Keratinocyte (primary cell): ENCODE results near the gene RPL39L. TPM values are rescaled to one million over a fixed set of nuclear protein-coding genes. Genes with fewer than 3 reads are reported as not detected.

Source experiments
- DNase-seq: peaks from one replicate; pipeline ENCODE4 v3.0.0-alpha.2; 2011; ENCODE audit warnings: low read depth, missing footprints, low spot score
- FAIRE-seq: peaks from 2 replicates; lab custom pipeline; 2011; peaks lifted over from hg19 to GRCh38; lab: Jason Lieb, UNC
- H2AFZ ChIP-seq: 2 replicates; pipeline ENCODE4 v1.6.0; 2012; ENCODE audit warnings: low read length, control low read depth, inconsistent platforms; ENCODE audit not compliant: control insufficient read depth
- H3K27ac ChIP-seq: 2 replicates; pipeline ENCODE4 v1.5.1; 2011; ENCODE audit warnings: low read length; ENCODE audit not compliant: control insufficient read depth, insufficient read depth
- H3K27me3 ChIP-seq: 3 replicates; pipeline ENCODE4 v1.6.0; 2011; ENCODE audit warnings: low read length; ENCODE audit not compliant: control insufficient read depth, insufficient read depth; ENCODE audit errors: extremely low read depth
- H3K36me3 ChIP-seq, 2 experiments: 2 replicates in 1 of 2; 3 replicates in 1 of 2; pipeline ENCODE4 v1.5.1; 2011; ENCODE audit warnings: low read length in 2 of 2, mild to moderate bottlenecking in 1 of 2; ENCODE audit not compliant: control insufficient read depth in 2 of 2, insufficient read depth in 2 of 2; ENCODE audit errors: extremely low read depth in 1 of 2
- H3K4me1 ChIP-seq: 3 replicates; pipeline ENCODE4 v1.5.1; 2011; ENCODE audit warnings: low read length; ENCODE audit not compliant: control insufficient read depth, insufficient read depth; ENCODE audit errors: extremely low read depth
- H3K4me2 ChIP-seq: 3 replicates; pipeline ENCODE4 v1.6.0; 2011; ENCODE audit warnings: low read depth, low read length; ENCODE audit not compliant: control insufficient read depth, insufficient read depth; ENCODE audit errors: extremely low read depth
- H3K4me3 ChIP-seq, 3 experiments: fragments of 200-600 bp in 1 of 3; sonication (generic) in 1 of 3; 2 replicates in 2 of 3; 3 replicates in 1 of 3; pipeline ENCODE4 v1.5.1; 2011 to 2016; ENCODE audit warnings: low read length in 3 of 3, mild to moderate bottlenecking in 3 of 3, control low read depth in 2 of 3, inconsistent platforms in 1 of 3, low read depth in 1 of 3, mixed read lengths in 1 of 3, mixed run types in 1 of 3, moderate library complexity in 1 of 3; ENCODE audit not compliant: control insufficient read depth in 2 of 3, insufficient read depth in 2 of 3; ENCODE audit errors: extremely low read depth in 1 of 3
- H3K79me2 ChIP-seq: 2 replicates; pipeline ENCODE4 v1.6.0; 2012; ENCODE audit warnings: low read length; ENCODE audit not compliant: control insufficient read depth, insufficient read depth
- H3K9ac ChIP-seq: 3 replicates; pipeline ENCODE4 v1.6.0; 2011; ENCODE audit warnings: low read length; ENCODE audit not compliant: control insufficient read depth, insufficient read depth; ENCODE audit errors: extremely low read depth
- H3K9me1 ChIP-seq: 3 replicates; pipeline ENCODE4 v1.6.0; 2011; ENCODE audit warnings: low read length; ENCODE audit not compliant: control insufficient read depth, insufficient read depth; ENCODE audit errors: extremely low read depth
- H3K9me3 ChIP-seq: 2 replicates; pipeline ENCODE4 v1.5.1; 2012; ENCODE audit warnings: low read depth, low read length; ENCODE audit not compliant: control insufficient read depth
- H4K20me1 ChIP-seq: 3 replicates; pipeline ENCODE4 v1.6.0; 2011; ENCODE audit warnings: low read length; ENCODE audit not compliant: control insufficient read depth, insufficient read depth; ENCODE audit errors: extremely low read depth
- CTCF ChIP-seq, 3 experiments: IDR thresholded peaks in 1 of 3; conservative IDR thresholded peaks in 1 of 3; optimal IDR thresholded peaks in 1 of 3; 2 replicates in 2 of 3; 3 replicates in 1 of 3; pipeline versions ENCODE3 to v1.5.1; 2011; ENCODE audit warnings: low read length in 3 of 3, mild to moderate bottlenecking in 3 of 3, moderate library complexity in 2 of 3, control low read depth in 1 of 3, inconsistent platforms in 1 of 3; ENCODE audit not compliant: insufficient read depth in 2 of 3; ENCODE audit errors: extremely low read depth in 1 of 3
- EZH2 ChIP-seq: IDR thresholded peaks from one replicate; pipeline ENCODE4 v1.6.1; 2012; ENCODE audit warnings: inconsistent platforms, mild to moderate bottlenecking, low read length, moderate library complexity
- dilution Hi-C: fragments of 300-500 bp; cut with MboI; formaldehyde crosslinking; loops from one replicate; pipeline ENCODE4 v1.7.0; 2020; ENCODE audit warnings: low sequenced_read_pairs; ENCODE audit not compliant: extremely low pct_ligation_motif_present
- polyA plus RNA-seq, 5 experiments: library from polyadenylated mRNA; depleted of rRNA in 3 of 5; stranded (reverse) in 3 of 5; stranded (forward) in 1 of 5; unstranded in 1 of 5; fragments of >200 nt; gene quantifications; 1 replicate in 1 of 5; 2 replicates in 3 of 5; 3 replicates in 1 of 5; pipeline versions ENCODE4 v1.2.1 to v1.2.3, GENCODE V29; 2011 to 2012; ENCODE audit warnings: missing spikeins in 2 of 5, low read depth in 1 of 5, low replicate concordance in 1 of 5

Gene RPL39L
- polyA plus RNA-seq, 1 donor (not counting 4 experiments of a cell fraction or from before 2014, with no cell fraction given), result 20.0 TPM

DNA sequence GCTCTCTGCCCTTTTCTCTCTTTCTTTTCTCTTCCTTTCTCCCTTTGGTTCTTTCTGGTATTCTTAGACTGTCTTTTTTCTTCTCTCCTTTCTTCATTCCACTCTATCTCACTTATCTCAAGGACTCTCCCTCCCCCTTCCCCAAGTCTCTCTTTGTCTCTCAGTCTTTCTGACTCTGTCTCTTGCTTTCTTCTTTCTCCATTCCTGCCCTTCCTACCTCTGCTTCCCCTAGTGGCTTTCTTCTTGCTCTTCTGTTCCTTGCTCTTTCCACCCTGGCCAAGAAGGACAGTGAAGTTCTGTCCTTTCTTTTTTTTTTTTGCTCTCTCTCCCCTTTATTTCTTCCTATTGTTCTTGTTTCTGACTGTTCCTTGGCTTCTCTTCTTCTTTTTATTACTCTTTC is 22.3 kb upstream of the RPL39L start:
- no peak overlapping the region for H2AFZ ChIP-seq
- FAIRE-seq, result no peak

GRCh38 chr3:187150599-187150998 is 11.3 kb upstream of the RPL39L start:
- Histone ChIP-seq H3K4me3 (no peak overlapping the region), H4K20me1 (no peaks in the 10 kb centered on the region), H3K27ac (no peak overlapping the region), H3K9ac (no peak overlapping the region), H3K4me2 (no peak overlapping the region), H3K4me1 (no peaks in the 10 kb centered on the region), H2AFZ (no peak overlapping the region), H3K36me3 (no peaks in the 10 kb centered on the region), H3K79me2 (no peaks in the 10 kb centered on the region), H3K27me3 (no peaks in the 10 kb centered on the region), H3K9me1 (no peaks in the 10 kb centered on the region), H3K9me3 (no peaks in the 10 kb centered on the region)
- no peak for FAIRE-seq
- dilution Hi-C loops, result no loop called here
- DNase-seq, result no peak
- no peak for TF ChIP-seq EZH2
- TF ChIP-seq CTCF (optimal IDR thresholded peaks at IDR 0.05 in 1 of 3, IDR thresholded peaks at IDR 0.05 in 1 of 3, conservative IDR thresholded peaks at IDR 0.05 in 1 of 3; ENCODE audit: extremely low read depth in 1 of 3, insufficient read depth in 2 of 3, low read length in 3 of 3), result no peak

More for the DNA sequence above, 22.3 kb upstream of the RPL39L start:
- Histone ChIP-seq H3K4me2 (no peak overlapping the region), H3K9me1 (no peaks in the 10 kb centered on the region), H4K20me1 (no peaks in the 10 kb centered on the region), H3K27me3 (no peaks in the 10 kb centered on the region), H3K4me1 (no peaks in the 10 kb centered on the region), H3K36me3 (no peaks in the 10 kb centered on the region), H3K9ac (no peak overlapping the region), H3K4me3 (no peak overlapping the region), H3K79me2 (no peaks in the 10 kb centered on the region), H3K9me3 (peaks cover 2% of the 10 kb centered on the region), H3K27ac (no peak overlapping the region)
- dilution Hi-C loops, result no loop called here
- TF ChIP-seq CTCF (optimal IDR thresholded peaks at IDR 0.05 in 1 of 3, IDR thresholded peaks at IDR 0.05 in 1 of 3, conservative IDR thresholded peaks at IDR 0.05 in 1 of 3; ENCODE audit: extremely low read depth in 1 of 3, insufficient read depth in 2 of 3, low read length in 3 of 3), result no peak
- TF ChIP-seq EZH2, result no peak
- no peak for DNase-seq
